HG02884 (cell line): ENCODE measurements around the gene TULP4.
A peak's percentile ranks its signal among the peaks of the same experiment; 100 is the strongest.

Source experiments
- ATAC-seq: cut with Tn5 transposase; IDR thresholded peaks from one replicate; pipeline ENCODE4 v1.9.1; 2021; ENCODE audit warnings: mild to moderate bottlenecking, moderate library complexity; ENCODE audit not compliant: unreplicated experiment

TULP4 gene

GRCh38 chr6:158312165-158312564, at the start of gene TULP4:
Gene TULP4 (plus strand): TSS chr6:158312465. CDS start chr6:158314017, 1,552 bp downstream.
- ATAC-seq: no peak

DNA sequence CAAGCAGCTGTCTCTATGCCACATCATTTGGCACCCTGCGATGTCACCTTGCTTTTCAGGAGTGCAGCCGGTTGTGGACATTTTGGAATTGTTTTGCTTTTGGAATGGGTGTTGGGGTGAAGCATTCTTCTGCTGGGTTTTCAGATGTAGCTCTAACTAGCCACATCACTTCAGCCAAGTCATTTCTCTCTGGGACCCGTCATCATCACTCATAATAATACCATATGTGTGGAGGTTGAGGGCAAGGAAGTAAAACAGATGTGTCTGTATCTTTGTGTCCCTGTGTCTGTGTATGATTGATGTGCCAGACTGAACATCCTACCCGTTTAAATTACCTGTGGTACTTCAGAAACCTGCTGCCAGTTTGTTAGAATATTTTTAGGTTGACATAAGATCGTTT, 49.5 kb upstream of the TULP4 start:
- peak; percentile 75 for ATAC-seq

- ATAC-seq: no peak
Measured at GRCh38 chr6:158264180-158264579, 48.1 kb upstream of the TULP4 start.

DNA sequence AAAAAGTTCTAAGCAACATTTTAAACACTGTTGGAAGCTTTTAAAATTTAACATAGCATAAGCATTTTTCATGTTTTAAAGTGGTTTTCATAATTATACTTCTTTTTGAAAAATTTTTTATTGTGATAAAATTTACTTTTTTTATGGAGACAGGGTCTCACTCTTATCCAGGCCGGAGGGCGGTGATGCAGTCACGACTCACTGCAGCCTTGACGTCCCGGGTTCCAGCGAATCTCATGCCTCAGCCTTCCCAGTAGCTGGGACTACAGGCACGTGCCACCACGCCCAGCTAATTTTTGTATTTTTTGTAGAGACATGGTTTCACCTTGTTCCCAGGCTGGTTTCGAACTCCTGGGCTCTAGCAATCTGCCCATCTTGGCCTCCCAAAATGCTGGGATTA, 46.1 kb upstream of the TULP4 start:
- no peak for ATAC-seq

GRCh38 chr6:158268361-158269147, 43.7 kb upstream of the TULP4 start:
- no peak for ATAC-seq

DNA sequence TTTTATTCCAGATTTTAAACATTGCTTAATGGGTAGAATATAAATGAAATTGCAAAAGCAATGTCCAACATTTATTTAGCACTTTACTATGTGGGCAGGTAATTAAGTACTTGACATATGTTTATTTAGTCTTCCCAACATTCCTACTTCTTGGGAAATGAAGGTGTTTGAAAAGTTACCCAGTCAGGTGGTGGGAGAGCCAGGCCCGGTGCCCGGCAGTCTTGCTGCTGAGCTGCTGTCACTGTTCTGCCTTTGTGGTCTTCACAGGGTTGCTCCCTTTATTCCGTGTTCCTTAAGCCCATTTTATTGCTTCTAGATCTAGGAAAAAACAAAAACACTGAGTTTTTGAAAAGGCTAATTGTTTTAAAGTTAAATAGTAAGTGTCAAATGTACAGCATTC, 42.6 kb upstream of the TULP4 start:
- ATAC-seq: no peak

DNA sequence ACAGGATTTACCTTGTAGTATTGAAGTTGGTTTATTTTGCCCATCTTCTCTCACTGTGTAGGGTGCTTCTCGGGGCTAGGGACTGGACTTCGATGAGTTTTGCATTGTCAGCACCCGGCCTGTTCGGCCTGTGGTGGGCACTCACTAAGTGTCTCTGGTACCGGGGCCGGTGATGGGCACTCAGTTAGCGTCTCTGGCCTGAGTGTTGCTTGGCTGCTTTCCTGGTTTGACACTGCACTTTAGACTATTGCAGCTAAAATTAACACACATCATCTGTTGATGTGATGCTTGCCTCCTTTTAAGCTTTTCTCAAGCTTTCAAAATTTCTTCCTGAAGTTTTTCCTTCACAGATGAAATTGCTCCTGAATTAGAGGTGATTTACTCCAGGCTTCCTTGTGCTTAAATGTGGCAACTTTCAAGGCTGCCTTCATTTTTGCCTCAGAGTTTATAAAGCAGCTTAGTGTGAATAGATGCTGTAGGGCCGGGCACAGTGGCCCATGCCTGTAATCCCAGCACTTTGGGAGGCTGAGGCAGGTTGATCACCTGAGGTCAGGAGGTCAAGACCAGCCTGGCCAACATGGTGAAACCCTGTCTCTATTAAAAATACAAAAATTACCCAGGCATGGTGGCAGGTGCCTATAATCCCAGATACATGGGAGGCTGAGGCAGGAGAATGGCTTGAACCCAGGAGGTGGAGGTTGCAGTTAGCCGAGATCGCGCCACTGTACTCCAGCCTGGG, 41.7 kb upstream of the TULP4 start:
- ATAC-seq: no peak

DNA sequence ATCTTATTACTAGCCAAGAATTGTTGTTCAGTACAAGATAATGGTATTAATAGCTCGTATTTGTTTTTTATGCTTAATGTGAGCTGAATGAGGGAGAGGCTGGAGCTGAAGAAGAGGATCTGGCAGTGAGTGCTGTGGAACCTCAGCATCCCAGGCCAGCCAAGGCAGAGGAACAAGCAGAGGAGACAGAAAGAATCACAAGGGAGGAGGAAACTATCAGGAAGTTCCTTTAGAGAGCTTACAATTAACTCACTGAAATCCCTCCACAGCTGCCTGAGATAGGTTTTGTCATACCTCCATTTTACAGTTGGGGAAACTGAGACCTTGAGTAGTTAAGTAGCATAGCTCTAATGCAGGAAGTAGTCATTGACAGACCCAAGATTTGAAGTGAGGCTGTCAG, 39.9 kb upstream of the TULP4 start:
- ATAC-seq: no peak

GRCh38 chr6:158278004-158278403, 34.3 kb upstream of the TULP4 start:
- ATAC-seq: no peak

GRCh38 chr6:158279615-158280014, 32.6 kb upstream of the TULP4 start:
- no peak for ATAC-seq

DNA sequence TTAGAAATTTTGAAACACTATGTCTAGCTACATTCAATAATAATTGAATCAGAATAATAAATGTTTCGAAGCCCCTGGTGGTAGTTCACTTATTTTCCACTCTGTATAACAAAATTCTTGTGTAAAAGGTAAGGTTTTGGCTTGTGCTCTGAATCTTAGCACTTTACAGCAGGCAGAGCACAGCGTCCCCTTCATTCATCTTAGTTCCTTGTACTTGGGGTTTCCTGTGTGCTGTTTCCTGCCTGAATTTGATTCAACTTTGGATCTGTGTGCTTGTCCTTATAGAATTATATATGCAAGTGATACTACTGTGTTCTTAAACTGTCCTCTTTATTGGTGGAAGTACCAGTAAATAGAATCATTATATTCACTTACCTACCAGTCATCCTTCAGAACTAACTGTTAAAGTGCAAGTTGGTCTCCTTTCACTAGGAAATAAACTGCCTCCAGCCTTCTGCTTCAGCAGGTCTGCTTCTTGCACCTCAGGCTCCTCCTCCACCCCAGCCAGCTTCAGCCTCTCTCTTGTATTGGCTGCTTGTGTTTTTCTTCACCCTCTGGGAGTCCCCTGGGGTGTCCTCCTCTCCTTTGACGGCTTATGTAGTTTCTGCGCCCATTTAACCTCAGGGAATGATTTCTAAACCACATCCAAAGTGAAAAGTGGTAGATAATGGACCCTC, 28.8 kb upstream of the TULP4 start:
- ATAC-seq: no peak

- no peak for ATAC-seq
Measured at GRCh38 chr6:158284007-158284875, 28.0 kb upstream of the TULP4 start.

DNA sequence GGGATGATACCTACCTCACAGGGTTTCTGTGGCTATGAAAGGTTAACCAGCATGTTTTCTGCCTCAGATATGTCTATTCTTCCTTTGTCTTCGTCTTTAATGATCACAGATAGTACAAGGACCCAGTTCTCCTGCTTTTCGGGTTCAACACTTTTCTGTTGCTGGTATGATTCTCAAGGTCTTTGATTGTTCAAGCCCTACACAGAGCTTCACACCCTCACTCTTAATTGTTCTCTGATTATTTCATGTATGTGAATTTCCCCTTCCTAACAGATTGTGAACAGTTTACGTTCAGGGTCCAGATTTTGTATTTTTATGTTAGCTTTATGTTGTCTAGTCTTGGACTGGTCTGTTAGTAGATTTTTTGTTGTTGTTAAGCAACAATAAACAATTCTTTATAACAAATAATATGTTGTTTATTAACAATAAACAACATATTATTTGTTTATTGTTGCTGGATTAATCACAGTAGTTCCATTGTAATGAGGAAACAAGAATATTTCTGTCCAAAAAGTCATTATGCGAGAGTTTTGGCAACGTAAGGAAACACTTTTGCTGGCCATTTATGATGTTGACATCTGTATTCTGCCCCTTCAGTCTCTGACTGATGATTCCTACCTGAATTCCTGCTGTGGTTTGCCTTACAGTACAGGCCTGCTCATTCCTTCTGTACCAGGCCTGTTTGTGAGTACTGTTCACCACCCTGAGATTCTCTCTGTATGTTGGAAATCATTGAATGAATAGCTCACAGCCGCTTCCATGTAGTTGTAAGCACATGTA, 27.2 kb upstream of the TULP4 start:
- ATAC-seq: no peak

DNA sequence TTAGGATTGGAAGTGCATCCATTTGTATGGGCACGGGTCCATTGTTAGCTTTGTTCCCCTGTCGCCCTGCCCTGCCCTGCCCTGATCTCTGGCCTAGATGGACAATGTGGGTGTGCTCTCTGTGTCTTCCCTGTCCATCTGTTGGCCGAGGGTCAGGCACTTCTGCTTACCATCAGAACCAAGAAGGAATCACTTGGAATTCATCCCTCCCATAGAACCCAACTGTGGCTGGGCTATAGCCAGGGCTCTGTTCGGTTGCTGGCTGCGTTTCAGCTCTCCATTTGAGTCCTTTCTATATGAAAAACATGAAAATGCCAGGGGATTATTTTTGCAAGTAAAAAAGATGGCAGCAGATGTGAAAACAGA, 26.6 kb upstream of the TULP4 start:
- no peak for ATAC-seq

DNA sequence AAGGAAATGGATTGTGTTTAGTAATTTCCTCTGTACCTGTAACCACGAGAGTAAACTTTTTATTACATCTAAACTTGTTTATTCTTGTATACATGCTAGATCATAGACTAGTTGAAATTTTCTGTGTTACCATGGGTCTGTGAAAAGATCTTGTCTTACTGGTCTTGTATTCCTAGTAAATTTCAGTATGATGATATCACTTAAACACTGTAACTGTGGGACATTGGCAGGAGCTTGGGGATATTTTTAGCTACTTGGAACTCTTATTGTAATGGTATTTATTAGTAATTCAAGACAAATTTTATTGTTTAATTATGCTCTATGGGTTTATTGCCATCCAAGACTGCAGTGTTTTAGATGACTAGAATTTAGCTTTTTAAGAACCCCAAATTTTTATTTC, 25.9 kb upstream of the TULP4 start:
- ATAC-seq: no peak

DNA sequence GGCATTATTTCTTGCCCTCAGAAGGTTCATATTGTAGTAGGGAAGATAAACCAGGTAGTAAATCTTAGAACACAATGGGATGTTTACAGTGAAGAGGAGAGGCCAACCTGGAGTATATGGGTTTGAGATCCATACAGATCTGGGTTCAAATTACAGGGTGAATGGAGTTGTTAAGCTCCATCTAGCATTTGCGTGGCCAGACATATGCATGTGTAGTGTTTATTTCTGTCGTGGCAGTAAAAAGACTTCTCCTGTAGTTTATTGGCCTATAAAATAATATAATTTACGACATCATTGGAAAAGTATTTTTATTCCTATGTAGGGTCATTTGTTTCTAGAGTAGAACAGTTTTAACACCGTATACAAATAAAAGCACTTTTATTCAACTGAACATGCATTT, 25.2 kb upstream of the TULP4 start:
- ATAC-seq: no peak

DNA sequence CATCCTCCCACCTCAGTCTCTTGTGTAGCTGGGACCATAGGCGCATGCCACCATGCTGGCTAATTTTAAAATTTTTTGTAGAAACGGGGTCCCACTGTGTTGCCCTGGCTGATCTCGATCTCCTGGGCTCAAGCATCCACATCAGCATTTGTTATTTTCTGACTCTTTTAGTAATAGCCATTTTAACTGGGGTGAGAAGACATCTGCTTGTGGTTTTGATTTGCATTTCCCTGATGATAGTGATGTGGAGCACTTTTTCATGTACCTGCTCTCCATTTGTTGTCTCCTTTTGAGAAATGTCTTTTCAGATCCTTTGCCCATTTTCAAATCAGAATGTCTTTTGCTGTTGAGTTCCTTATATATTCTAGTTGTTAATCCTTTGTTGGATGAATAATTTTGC, 22.2 kb upstream of the TULP4 start:
- peak; percentile 64 for ATAC-seq

GRCh38 chr6:158290659-158291058, 21.6 kb upstream of the TULP4 start:
- peak; percentile 82 for ATAC-seq

DNA sequence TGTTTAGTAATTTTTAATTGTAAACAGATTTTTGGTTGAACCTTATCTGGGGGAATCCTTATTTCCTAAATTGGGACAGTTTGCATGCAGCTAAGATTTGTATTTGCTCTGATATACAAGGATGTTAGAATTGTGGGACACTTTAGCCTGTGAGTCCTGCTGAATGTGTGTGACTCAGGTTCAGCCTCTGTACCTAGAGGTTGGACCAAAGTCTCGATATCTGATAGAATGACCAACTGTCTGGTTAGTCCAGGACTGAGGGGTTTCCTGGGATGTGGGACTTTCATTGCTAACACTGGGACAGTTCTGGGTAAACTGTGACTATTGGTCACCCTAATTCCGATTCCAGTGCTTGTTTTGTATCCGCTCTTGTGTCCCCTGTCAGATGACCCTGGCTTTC, 20.2 kb upstream of the TULP4 start:
- ATAC-seq: no peak

- no peak for ATAC-seq
Measured at GRCh38 chr6:158293122-158293521, 19.1 kb upstream of the TULP4 start.
